Measurements from ENCODE around the gene C5orf15.
A peak's percentile ranks its signal among the peaks of the same experiment; 100 is the strongest.
"Not testable (repeated sequence)": the region's sequence is repeated elsewhere in the genome, so short reads cannot be mapped to it uniquely, and the experiment has no call there.

Gene C5orf15

DNA sequence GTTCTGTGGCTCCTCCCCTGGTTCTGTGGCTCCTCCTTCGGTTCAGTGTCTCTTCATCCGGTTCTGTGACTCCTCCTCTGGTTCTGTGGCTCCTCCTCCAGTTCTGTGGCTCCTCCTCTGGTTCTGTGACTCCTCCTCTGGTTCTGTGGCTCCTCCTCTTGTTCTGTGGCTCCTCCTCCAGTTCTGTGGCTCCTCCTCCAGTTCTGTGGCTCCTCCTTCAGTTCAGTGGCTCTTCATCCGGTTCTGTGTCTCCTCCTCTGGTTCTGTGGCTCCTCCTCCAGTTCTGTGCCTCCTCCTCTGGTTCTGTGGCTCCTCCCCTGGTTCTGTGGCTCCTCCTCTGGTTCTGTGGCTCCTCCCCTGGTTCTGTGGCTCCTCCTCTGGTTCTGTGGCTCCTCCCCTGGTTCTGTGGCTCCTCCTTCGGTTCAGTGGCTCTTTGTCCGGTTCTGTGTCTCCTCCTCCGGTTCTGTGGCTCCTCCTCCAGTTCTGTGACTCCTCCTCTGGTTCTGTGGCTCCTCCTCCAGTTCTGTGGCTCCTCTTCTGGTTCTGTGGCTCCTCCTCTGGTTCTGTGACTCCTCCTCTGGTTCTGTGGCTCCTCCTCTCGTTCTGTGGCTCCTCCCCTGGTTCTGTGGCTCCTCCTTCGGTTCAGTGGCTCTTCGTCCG lies 32.3 kb downstream of the C5orf15 start:
- DNase-seq: not testable (repeated sequence)

DNA sequence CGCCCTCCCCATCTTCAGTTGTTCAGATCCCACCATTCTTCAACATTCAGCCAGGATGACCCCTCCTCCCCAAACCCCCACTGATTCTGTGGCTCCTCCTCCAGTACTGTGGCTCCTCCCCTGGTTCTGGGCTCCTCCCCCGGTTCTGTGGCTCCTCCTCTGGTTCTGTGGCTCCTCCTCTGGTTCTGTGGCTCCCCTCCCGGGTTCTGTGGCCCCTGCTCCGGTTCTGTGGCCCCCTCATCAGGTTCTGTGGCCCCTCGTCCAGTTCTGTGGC lies 32.8 kb downstream of the C5orf15 start:
- DNase-seq: no peak

DNA sequence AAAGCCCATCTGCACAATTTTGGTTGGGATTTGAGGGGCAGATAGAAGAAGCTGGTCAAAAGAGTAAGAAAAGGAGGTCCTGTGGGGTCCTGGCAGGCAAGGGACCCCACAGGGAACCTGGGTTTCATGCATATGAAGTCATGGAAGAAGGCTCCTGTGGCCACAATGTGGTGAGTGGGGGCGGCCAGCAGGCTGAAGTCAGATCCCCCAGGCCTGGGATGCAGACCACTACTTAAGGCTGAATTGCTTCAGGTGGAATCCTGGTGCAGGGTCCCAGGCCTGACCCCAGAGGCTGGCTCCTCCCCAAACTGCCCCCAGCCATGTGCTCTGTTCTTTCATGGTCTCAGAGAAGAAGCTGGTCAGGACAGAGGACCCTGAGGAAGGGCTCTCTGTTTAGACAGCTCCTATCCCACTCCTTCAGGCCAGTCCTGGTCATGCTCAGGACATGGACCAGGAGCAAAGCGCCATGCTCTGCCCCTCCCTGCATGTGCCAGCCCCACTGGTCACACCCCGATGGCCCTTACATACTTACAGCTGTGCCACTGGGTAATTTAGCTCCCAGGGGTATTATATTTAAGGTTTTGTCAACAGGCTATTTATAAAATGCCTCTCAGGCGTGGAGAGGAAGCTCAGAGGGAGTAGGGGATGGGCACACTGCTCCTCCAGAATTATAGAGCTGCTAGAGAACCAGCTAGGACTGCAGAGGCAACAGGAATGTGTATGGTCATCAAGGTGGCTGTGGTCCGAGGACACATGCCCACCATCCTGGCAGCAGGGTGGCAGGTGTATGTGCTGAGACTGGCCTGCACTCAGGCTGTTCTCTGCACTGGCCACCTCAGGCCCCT lies 33.4 kb downstream of the C5orf15 start:
- no peak for DNase-seq

DNA sequence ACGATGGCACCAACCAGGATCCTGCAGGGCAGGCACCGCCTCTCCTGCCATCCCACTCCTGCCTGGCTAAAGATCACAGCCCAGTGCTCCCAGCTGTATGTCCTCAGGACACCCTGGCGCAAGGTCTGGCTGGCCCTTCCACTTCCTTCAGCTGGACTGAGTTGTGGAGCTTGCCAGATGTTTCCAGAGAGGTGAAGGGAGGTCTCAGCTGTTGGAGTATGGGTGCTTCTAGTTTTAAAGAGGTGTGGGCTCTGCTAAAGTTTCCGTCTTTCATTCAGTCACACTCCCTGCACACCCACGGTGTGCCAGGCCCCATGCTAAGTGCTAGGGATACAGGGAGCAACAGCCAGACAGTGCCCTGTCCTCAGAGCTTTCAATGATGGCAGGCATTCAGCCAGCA lies 34.1 kb downstream of the C5orf15 start:
- no peak for DNase-seq

DNA sequence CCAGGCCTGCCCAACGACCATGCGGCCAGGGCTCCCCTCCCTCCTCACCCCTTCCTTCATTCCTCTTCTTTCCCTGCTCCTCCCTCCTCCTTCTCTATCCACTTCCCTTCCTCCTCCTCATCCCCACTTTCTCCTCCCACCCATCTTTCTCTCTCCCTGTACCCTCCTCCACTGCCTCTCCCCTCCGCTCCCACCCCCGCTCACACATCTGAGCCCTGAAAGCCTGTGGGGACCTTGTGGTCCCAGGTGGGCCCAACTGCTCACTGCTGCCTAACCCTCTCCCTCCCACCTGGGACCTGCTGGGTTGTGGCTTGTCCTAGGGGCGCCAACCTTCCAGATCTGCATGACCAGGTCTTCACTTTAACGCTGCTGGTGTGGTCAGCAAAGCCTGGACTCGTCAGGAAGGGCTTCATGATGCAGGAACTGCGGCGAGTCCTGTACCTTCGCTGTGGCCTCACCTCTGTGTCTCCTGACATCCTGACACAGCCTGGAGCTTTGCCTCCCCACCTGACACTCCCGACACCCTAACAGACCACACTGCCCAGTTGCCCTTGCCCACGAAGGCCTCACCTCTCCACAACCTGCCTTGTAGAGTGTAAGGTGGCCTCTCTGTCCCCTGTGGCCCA lies 34.6 kb downstream of the C5orf15 start:
- no peak for DNase-seq

DNA sequence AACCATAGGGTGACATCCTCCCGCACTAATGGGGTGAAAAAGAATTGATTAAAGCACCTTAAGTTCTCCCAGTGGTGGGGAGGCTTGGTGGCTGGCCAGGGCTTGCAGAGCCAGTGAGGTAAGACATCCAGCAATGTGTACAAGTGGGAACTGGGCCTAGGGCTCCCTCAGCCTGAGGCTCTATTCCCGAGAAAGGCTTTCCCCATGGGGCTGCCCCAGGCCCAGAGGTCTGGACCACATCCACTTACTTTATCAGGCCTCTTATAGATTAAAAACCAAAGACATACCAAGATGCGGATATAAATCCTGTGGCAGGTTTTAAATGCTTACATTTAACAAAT lies 35.3 kb downstream of the C5orf15 start:
- DNase-seq: peak; percentile 15

DNA sequence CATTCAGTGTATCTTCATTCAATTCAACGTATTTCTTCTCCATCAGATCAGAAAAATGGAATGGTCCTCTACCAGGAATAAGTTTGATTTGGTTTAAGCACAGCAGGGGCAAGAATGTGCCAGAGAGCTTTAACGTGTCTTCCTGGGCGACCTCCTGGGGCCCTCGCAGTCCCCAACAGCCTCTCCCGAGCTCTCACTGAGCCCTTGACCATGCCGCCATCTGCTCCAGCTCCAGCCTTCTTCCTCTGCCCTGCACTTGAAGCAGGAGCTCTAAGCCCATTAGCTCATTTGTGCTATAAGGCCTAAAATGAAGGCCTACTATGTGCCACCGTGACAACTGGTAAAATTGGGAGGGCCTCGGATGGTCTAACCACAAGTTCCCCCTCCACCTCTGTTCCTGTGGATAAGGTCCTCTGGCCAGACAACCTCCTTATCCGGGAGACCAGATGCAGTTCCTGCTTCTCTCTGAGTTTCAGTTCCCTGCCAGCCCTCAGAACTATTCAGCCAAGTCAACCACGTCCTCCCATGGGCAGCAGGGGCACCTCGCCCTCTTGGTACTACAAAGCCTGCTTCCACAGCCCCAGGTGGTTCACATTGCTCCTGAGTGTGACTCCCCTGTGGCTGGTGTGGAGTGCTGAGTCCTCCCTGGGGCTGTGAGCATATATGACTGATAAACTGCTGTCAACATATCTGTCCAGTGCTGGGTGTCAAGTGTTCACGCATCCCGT lies 35.8 kb downstream of the C5orf15 start:
- DNase-seq: no peak

DNA sequence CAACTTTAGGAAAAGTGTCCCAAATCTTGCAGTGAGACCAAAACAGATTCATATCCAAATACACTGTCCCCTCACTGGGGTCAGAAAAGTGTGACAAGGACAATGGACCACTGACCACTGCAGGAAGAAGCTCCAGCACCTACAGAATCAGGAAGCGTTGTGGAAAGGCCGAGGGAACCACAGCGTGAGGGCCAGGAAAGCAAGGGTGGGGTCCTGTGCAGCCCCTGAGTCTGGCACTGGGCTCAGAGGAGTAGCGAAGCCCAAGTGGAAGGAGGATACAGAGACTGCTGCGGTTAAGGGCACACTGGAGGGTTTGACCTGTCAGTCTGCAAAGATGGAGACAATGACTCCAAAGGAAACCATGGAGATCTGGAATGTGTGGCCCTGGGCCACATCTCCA lies 36.9 kb downstream of the C5orf15 start:
- DNase-seq: no peak

DNA sequence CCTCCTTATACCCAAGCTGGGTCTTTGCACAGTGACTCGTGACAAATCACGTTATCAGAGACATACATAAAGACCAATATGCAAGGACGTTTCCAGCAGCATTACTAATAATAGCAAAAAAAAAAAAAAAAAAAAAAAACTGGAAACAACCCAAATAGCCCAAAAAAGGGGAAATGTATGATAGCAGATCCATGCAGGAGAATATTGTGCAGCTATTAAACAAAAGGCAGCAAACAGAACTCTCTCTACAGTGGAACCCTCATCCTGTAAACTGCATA lies 37.7 kb downstream of the C5orf15 start:
- DNase-seq: no peak

DNA sequence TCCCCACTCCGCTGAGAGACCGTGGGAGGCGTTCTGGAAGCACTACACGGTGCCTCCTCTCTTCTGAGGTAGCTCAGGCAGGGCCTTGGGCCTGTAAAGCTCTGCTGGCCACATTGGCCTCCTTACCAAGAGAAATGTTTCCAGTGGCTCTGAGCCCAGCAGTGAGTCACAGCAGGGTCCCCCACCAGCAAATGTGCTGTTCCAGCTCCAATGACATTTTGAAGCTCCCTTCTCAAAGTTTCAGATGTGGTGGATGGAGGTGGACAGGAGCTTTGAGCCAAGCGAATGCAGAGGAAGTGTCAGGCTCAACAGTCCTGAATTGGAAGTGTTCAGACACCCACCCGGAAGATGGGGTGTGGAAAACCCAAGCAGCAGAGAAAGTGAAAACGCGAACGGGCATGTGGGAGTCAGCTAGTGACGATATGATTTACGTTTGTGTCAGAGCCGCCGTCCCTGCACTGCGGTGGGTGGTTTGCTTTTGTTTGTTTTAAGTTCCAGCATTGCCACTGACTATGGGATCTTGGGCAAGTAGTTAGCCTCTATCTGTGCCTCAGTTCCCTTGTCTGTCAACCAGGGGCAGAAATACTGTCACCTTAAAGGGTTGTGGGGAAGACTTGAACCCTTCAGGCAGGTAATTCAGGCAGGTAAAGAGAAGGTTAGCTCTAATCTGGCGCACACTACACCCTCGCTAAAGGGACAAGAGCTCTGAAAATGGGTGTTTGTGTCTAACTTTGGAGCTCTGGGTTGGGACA lies 38.2 kb downstream of the C5orf15 start:
- DNase-seq: peak; percentile 71

DNA sequence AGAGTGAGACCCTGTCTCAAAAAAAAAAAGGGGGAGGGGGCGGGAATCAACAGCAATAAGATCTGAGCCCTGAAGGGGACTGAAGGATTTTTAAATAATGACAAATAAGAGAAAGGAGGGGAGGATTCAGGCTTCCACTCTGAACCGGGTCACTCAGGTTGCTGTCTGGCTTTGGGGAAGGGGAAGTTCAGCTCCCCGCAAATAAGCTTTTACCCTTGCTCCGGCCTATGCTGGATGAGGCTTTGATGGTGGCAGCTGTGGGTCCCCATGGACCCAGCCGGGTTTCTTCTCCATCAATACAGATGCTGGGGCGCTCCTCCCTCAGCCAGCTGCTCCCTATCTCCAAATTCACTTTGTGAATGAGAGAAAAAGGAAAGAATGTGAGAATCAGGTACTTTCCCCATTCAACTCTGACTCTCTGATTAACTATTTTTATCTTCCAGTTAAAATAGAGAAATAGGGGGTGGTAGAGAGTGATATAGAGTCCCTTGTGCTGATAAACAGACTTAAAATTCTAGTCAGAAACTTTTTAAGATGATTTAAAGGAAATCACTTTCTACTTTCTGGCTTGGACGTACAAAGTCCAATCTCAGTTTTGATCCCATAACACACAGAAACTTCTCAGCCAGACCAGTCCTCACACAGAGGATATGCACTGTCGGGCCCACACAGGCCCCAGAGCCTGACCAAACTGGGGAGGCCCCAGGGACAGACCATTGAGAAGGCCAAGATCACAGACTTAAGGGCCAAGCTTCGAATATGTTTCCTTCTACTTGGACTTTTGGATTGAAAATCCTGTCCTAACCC lies 39.6 kb downstream of the C5orf15 start:
- no peak for DNase-seq

DNA sequence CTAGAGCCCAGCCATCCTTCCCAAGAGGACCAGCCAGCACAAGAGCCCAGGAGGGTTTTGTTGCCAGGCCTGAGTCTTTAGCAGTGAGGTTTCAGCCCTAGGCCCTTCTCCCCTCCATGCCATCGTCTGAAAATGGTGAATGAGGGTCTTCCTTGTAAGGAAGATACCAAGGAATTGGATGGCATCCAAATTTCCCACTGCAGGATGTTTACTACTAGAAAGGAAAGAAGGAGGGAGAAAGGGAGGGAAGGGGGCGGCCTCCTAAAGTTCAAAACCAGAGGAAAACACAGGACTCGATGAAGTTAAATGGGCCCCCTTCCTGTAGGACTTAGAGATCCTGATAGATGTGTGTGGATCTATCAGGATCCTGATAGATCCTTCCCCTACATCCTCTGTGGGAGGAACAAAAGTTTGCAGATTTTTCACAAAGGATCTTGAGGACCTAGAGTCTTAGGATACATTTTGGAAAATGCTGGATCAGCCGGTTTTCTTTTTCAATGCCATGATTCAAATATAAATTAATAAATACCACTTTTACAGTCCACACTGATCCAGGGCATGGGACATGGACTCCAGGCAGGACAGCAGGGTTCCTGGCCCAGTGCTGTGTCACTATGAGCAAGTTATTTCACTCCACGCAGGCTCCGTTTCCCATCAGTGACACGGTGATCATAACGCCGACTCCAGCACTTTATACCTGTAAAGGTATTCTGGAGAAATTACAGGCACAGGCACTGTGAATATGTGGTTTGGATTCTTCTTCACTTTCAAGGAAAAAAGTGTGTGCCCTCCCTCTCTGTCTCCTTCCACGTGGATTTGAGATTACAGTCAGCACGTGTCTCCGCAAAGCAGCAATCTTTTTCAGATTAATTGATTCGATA lies 40.9 kb downstream of the C5orf15 start:
- DNase-seq: no peak

DNA sequence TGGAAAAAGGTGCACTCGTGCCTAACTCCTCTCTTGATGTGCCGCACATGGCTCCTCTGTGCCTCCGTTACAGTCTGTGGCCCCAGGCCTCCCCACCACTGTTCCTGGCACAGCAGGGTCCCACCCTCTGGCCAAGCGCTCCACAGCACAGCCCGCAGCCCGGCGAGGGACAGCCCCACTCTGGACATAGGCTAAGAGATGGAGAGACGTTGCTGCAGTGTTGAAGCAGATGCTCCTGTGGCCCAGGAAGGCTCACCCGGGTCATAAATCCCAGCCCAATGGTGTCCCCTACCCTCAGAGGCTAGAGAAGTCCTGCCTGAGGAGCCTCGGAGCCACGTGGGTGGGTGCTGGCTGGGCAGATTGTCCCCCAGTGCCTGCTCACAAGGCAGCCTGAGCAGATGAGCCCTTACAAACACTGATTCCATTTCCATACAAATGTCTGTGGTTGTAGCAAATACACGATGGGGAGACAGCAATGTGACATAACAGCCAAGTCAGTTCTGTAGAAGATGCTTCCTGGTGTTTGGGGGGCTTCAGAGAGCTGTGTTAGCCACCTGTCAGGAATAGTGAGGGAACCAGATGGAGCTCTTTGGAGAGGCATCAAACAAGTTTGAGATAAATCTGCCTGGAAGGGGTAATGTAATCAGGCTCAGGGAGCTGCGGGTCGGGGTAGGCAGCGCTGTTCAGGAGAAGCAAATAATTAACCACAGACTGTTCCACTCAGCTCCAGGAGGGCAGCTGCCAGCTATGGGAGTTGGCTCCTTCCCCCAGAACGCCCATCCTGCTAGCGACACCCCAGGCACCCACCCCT lies 41.7 kb downstream of the C5orf15 start:
- no peak for DNase-seq

DNA sequence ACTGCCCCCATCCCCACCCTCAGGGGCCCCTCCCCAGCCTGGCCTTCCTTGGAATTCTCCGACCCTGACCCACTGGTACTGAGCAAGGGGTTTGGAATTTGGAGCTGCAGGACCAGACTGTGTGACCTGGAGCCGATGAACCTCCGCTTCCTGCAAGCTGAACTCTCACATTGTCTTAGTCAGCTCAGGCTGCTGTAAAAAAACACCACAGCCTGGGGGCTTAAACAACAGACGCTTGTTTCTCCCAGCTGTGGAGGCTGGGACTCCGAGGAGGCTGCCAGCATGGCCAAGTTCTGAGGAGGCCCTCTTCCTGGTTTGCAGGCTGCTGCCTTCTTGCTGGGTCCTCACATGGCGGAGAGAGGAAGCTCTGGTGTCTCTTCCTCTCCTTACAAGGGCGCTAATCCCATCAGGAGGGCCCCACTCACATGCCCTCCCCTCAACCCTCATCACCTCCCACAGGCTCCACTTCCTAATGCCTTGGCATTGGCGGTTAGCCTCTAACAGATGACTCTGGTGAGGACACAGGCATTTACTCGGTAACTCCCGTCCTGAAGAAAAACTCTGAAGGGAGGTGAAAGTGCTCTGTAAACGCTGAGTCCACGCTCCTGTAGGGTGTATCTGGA lies 42.4 kb downstream of the C5orf15 start:
- DNase-seq: no peak

DNA sequence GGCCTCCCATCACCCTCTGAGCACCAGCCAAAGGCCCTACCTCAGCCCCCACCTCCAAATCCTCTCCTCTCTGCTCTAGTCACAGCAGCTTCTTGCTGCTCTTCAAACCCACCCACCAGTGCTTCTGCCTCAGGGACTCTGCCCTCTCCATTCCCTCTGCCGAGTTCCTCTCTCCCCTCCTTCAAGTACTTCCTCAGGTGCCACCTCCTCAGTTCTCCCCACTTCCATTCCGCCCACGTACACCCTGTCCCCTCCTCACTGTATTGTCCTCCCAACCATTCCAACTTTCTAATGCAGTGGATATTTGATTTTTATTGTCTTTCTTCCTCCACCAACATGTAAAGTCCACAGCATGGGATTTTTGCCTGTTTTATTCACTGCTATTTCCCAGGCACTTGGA lies 43.2 kb downstream of the C5orf15 start:
- DNase-seq: no peak

DNA sequence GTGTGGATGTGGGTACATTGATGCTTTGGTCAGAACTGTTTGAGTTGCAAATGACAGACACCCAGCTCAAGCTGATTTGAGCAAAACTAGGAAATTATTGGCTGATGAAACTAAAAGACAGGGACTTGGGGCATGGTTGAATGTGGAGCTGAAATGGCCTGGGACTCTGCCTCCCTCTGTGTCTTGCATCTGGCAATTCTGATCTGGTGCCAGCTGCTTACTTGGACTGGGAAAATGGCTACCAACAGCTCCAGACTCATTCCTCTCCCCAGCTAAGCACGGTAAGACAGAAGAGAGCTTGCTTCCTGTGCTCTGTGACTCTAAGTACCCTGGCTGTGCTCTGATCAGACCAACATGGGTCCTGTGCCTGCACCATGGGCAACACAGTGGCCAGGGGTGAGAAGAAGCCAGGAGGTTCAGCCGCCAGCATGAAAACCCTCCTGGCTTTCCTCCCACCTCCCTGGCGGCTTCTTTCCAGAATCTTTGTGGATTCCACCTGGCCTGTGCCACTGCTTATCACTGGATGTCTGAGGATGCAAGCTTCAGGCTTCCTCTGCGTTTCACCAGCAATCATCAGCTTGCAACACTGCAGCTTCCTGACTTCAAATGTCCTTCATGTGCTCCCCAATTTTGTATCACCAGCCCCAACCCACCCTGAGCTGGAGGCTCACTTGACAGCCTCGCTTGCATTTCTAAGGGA lies 44.1 kb downstream of the C5orf15 start:
- no peak for DNase-seq

DNA sequence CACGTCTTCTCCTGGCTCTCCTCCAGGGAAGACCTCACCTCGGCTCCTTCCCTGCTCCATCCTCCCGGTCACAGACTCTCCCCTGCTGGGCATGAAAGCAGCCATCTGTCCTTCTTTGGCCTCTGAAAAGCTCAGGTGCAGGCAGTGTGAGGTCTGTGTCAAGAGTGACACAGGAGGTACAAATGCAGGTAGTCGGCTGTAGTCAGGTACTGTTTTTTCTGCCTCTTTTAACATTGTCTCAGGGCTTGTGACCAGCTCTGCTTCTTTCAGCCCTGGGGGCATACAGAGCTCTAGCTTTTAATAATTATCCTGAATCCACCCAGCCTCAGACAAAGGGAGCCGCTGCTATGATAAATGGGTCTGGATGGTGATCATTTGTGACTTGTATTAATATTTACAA lies 46.4 kb downstream of the C5orf15 start:
- no peak for DNase-seq

DNA sequence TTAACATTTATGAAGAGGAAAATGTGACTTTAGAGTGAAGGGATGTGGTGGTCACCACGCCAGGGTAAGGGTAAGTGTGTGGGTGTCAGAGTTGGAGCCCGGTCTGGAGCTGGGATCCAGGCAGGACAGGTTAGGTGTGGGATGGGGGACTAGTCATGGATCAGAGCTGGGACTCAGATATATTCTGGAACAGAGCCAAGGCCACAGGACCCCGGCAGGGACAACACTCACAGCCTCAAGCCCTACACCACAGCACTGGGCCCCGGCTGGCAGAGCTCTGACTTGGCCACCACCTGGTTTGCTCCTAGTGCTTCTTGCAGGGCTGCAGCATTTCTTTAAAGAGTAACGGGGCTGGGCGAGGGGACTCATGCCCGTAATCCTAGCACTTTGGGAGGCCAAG lies 47.4 kb downstream of the C5orf15 start:
- DNase-seq: no peak
